Ectodermal cell (in vitro differentiated cells): Measurements from ENCODE around the gene CACHD1.

Experiments used
- H3K27ac ChIP-seq: 2 replicates; pipeline ENCODE4 v1.7.0; 2013; ENCODE audit warnings: mild to moderate bottlenecking, low read depth, low read length; ENCODE audit not compliant: insufficient read depth, poor library complexity, severe bottlenecking
- H3K27me3 ChIP-seq: 2 replicates; pipeline ENCODE4 v1.7.0; 2013; ENCODE audit warnings: mild to moderate bottlenecking, low read length; ENCODE audit not compliant: insufficient read depth, control insufficient read depth, poor library complexity, severe bottlenecking
- H3K36me3 ChIP-seq: one replicate; pipeline ENCODE4 v1.7.0; 2013; ENCODE audit warnings: low read length; ENCODE audit not compliant: control insufficient read depth, insufficient read depth
- H3K4me1 ChIP-seq: one replicate; pipeline ENCODE4 v1.7.0; 2013; ENCODE audit warnings: low read length; ENCODE audit not compliant: control insufficient read depth, insufficient read depth
- H3K4me3 ChIP-seq: 2 replicates; pipeline ENCODE4 v1.7.0; 2013; ENCODE audit warnings: low read depth, low read length, control low read depth; ENCODE audit not compliant: insufficient read depth
- H3K9me3 ChIP-seq: 2 replicates; pipeline ENCODE4 v1.7.0; 2013; ENCODE audit warnings: mild to moderate bottlenecking, low read length, moderate library complexity; ENCODE audit not compliant: control insufficient read depth
- WGBS, 2 experiments: methylation state at CpG; one replicate each; pipeline ENCODE4 v1.1.7; 2013; ENCODE audit warnings: missing lambda C conversion rate in 2 of 2; 5-methylcytosine and 5-hydroxymethylcytosine counted together

The CACHD1 gene

DNA sequence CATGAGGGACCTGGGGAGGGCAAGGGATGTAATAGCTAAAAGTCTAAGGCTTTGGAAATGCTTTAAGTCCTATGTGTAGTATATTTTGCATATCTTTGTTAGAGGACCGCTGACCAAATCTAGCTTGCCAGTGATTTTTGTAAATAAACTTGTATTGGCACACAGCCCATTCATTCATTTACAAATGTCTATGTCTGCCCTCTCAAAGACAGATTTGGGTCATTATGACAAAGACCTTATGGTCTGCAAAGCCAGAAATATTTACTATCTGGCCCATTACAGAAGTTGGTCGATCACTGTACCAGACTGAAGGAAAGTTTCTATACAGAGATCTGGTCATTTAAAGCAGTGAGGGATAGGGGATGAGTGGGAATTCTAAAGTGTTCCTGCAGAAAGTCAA lies 154.9 kb downstream of the CACHD1 start:
- H3K4me1 ChIP-seq = peaks cover 4% of the 10 kb centered on the region
- H3K27me3 ChIP-seq = no peaks in the 10 kb centered on the region
- no peak overlapping the region for H3K27ac ChIP-seq
- H3K36me3 ChIP-seq = peaks cover 6% of the 10 kb centered on the region
- H3K9me3 ChIP-seq = no peaks in the 10 kb centered on the region
- 93 to 99% methylated on average over 2 of the region's 2 CpGs for WGBS, 2 experiments
- no peak overlapping the region for H3K4me3 ChIP-seq

DNA sequence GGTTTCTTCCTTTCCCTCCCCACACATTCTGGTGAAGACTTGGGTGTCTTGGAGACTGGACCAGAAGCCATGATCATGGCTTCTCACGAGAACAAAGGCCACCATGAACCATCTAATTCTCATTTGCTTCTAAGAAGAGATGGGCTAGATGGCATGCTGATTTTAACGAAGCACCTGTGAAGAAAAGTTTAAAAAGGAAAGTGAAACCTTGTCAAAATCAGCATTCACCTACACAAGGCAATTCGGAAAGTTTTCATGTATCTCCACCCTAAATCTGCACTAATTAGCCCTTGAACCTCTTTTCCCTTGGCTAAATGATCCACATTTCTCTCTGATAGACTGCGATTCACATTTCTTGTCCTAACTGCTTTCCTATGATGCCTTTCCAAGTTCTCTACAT lies 160.7 kb downstream of the CACHD1 start:
- Histone ChIP-seq H3K36me3 (peaks cover 3% of the 10 kb centered on the region), H3K4me1 (peaks cover 31% of the 10 kb centered on the region), H3K4me3 (no peak overlapping the region), H3K27ac (peak overlapping the region; percentile 17), H3K9me3 (no peaks in the 10 kb centered on the region), H3K27me3 (no peaks in the 10 kb centered on the region)
- WGBS, 2 experiments = 93 to 94% methylated on average over 4 of the region's 4 CpGs

DNA sequence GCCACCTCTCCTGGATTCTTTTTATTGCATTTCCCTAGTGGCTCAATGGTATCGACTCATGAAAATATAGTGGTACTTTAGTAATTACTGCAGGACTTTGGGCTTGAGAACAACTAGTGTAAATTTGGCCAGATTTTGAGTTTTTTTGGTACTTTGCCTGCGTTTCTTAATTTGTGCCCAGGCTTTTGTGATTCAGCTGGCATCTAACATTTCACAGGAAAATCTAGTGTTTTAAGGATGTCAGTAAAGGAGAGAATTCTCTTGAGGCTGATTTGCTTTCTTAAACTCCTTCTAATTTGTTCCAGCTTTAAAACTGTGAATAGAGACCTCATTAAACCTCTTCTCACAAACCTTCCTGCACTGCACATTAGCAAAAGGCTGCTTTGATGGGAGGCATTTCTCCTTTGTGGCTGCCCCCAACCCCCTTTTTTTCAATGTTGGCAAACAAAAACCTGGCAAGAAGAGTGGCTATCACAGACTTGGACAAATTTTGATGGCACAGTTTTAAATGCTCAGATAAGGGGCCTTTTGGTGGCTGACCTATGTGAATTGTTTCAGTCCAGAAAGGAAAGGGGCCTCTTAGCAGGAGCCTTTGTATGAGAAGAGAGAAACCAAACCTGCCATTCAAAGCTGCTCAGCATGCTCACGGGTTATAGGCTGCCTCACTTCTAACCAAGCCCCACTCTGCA lies 161.6 kb downstream of the CACHD1 start:
- H3K27me3 ChIP-seq = no peaks in the 10 kb centered on the region
- no peaks in the 10 kb centered on the region for H3K9me3 ChIP-seq
- H3K27ac ChIP-seq = peak overlapping the region; percentile 67
- peaks cover 3% of the 10 kb centered on the region for H3K36me3 ChIP-seq
- WGBS, 2 experiments = 65 to 68% methylated on average over 3 of the region's 3 CpGs
- H3K4me1 ChIP-seq = peaks cover 31% of the 10 kb centered on the region
- H3K4me3 ChIP-seq = no peak overlapping the region

DNA sequence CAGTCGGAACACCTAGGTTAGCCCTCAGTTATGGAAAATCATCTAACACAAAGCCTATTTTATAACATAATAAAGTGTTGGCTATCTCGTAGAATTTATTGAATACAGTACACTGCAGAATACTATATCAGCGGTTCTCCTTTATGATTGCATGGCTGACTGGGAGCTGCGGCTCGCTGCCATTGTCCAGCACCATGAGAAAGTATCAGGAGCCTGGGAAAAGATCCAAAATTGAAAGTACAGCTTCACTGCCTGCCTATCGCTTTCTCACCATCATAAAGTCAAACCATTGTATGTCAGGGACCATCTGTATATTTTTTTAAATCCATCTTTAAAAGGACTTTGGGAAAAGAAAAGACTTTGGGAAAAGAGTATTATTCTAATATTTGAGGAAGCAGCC lies 163.0 kb downstream of the CACHD1 start:
- peaks cover 10% of the 10 kb centered on the region for H3K36me3 ChIP-seq
- H3K27ac ChIP-seq = no peak overlapping the region
- H3K4me3 ChIP-seq = no peak overlapping the region
- WGBS, 2 experiments = 94 to 99% methylated on average over 6 of the region's 6 CpGs
- no peaks in the 10 kb centered on the region for H3K27me3 ChIP-seq
- no peaks in the 10 kb centered on the region for H3K9me3 ChIP-seq
- peaks cover 31% of the 10 kb centered on the region for H3K4me1 ChIP-seq

DNA sequence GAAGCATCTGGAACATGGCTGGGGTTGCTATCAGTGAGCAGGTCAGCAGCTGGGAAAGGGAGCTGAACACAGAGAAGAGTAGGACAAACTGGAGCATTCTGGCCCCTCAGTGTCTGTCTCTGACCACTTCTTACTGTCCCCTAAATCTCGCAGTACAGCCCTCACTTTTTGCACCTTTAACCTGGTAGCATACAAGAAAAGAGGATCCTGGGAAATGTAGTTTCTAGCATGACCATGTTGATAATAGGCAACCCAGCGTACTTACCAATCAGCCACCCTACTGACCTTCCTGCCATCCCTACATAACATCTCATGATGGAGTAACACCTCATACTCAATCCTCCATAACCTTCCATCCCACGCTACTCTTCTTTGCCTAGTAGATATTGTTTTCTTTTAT lies 175.8 kb downstream of the CACHD1 start:
- WGBS, 2 experiments = 91% methylated on average over 2 to 3 of the region's 3 CpGs
- no peak overlapping the region for H3K27ac ChIP-seq
- H3K9me3 ChIP-seq = no peaks in the 10 kb centered on the region
- H3K4me1 ChIP-seq = no peaks in the 10 kb centered on the region
- H3K27me3 ChIP-seq = no peaks in the 10 kb centered on the region
- no peak overlapping the region for H3K4me3 ChIP-seq
- peaks cover 60% of the 10 kb centered on the region for H3K36me3 ChIP-seq

DNA sequence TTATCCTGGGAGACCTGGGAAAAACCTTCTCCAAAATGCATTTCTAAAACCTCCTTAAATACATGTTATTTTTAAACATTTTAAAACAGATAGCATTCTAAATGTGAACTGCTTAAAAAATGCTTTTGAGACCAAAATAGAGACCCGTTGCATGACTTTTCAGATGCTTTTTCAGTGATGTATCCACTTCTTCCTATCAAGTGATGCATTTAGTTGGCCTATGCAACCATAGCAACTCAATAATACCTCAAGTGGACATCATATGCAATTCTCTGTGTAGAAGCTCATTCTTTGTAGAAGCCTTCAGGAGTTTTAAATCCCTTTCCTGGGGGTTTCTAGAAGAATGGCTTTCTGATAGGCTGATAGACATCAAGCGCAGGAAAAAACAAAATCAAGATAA lies 180.5 kb downstream of the CACHD1 start:
- peaks cover 52% of the 10 kb centered on the region for H3K36me3 ChIP-seq
- WGBS, 2 experiments = 89 to 100% methylated on average over 1 of the region's 2 CpGs
- no peak overlapping the region for H3K4me3 ChIP-seq
- no peaks in the 10 kb centered on the region for H3K9me3 ChIP-seq
- no peak overlapping the region for H3K27ac ChIP-seq
- H3K27me3 ChIP-seq = no peaks in the 10 kb centered on the region
- H3K4me1 ChIP-seq = no peaks in the 10 kb centered on the region

DNA sequence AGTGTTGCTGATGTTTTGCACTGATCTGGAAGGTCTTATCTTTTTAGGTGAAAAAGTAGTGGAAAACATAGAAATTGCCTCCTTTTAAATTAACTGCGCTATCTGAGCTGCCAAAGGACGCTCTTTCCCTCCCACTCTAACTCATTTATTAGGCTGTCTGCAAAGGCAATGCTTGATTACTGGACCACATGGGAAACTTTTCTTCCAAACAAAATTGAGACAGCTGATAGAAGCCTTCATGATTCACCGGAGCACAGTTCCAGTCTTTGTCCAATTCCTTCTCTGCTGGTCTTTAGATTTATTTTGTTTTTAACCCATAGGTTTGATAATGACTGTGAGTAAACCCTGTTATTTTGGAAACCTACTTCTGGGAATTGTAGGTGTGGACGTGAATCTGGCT lies 181.9 kb downstream of the CACHD1 start:
- H3K27me3 ChIP-seq = no peaks in the 10 kb centered on the region
- H3K27ac ChIP-seq = no peak overlapping the region
- H3K4me3 ChIP-seq = no peak overlapping the region
- WGBS, 2 experiments = 95 to 97% methylated on average over 4 of the region's 4 CpGs
- H3K9me3 ChIP-seq = no peaks in the 10 kb centered on the region
- peaks cover 53% of the 10 kb centered on the region for H3K36me3 ChIP-seq
- H3K4me1 ChIP-seq = no peaks in the 10 kb centered on the region

DNA sequence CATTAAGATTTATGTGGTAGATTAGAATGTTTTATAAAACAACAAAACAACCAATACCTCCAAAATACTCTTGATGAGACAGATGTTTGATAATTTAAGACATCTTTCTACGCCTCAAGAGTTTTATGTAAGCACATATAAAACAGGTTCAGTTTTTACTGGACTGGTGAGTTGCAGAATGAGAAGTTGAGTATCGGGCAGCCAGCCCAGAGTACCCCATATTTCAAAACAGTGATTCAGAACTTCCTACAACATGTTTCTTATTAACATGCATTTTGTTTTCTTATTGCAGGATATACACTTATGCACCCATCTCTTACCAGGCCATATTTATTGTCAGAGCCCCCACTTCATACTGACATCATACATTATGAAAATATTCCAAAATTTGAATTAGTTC lies 183.5 kb downstream of the CACHD1 start:
- Histone ChIP-seq H3K4me3 (no peak overlapping the region), H3K9me3 (no peaks in the 10 kb centered on the region), H3K27ac (no peak overlapping the region), H3K27me3 (no peaks in the 10 kb centered on the region), H3K4me1 (no peaks in the 10 kb centered on the region), H3K36me3 (peaks cover 64% of the 10 kb centered on the region)
- WGBS, 2 experiments = 96 to 100% methylated on average over 2 of the region's 2 CpGs

DNA sequence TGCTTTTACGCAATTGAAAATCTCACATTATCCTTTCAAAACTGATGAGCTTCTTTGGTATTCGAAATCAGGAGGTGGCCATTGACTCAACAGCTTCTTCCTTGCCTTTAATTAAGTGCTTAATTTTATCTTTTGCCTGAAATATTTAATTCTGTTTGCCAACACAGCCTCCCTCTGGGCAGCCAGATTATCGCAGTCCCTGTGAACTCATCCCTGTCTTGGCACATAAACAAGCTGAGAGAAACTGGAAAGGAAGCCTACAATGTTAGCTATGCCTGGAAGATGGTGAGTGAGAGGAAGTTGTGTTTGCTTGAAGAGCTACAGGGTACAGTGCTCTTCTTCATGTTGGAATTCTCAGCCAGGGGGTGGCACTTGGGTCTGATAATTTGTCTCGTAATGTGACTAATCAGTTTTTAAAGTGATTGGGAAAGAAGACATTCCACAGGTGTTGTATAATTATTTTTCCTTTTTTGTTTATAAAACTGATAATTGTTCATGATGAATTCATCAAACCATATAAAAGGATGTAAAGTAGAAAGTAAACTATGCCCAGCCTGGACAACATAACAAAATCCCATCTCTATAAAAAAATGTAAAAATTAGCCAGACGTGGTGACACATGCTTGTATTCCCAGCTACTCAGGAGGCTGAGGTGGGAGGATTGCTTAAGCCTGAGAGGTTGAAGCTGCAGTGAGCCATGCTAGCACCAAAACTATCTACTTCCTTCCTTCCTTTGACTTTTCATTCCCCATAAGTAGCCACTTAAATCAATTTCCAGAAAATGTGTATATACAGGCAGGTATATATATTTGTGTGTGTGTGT lies 184.8 kb downstream of the CACHD1 start:
- no peak overlapping the region for H3K27ac ChIP-seq
- H3K36me3 ChIP-seq = peaks cover 64% of the 10 kb centered on the region

DNA sequence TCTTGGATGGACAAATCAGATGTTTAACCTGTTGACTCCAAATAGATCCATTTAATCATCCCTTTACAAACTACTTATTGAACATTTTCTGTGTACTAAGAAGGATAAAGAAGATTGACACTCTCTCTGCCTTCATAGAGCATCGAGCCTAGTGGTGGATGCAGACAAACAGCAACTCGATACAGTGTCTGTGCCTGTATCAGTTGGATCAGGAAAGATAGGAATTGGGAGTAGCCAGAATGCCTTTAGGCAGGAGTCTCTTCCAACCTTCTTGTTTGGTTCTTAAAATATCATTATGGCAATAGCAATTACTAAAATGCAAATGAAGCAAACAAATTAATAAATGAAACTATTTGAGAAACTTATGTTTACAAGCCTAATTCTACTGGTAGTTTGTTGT lies 185.9 kb downstream of the CACHD1 start:
- Histone ChIP-seq H3K27ac (no peak overlapping the region), H3K9me3 (no peaks in the 10 kb centered on the region), H3K27me3 (no peaks in the 10 kb centered on the region), H3K4me1 (no peaks in the 10 kb centered on the region), H3K36me3 (peaks cover 65% of the 10 kb centered on the region), H3K4me3 (no peak overlapping the region)
- 94 to 95% methylated on average over 2 of the region's 2 CpGs for WGBS, 2 experiments

More for the DNA sequence above, 184.8 kb downstream of the CACHD1 start:
- H3K9me3 ChIP-seq = no peaks in the 10 kb centered on the region
- no peaks in the 10 kb centered on the region for H3K4me1 ChIP-seq
- no peaks in the 10 kb centered on the region for H3K27me3 ChIP-seq
- 92 to 97% methylated on average over 5 of the region's 5 CpGs for WGBS, 2 experiments
- H3K4me3 ChIP-seq = no peak overlapping the region
